Measurements from ENCODE around the gene DFFB. TPM values are rescaled to one million over a fixed set of nuclear protein-coding genes. Genes with fewer than 3 reads are reported as not detected.
"Not testable (repeated sequence)": the region's sequence is repeated elsewhere in the genome, so short reads cannot be mapped to it uniquely, and the experiment has no call there.

Gene DFFB
- total and polyA plus RNA-seq, 9 donors: 6.8 to 12.8 (median 8.4) TPM

DNA sequence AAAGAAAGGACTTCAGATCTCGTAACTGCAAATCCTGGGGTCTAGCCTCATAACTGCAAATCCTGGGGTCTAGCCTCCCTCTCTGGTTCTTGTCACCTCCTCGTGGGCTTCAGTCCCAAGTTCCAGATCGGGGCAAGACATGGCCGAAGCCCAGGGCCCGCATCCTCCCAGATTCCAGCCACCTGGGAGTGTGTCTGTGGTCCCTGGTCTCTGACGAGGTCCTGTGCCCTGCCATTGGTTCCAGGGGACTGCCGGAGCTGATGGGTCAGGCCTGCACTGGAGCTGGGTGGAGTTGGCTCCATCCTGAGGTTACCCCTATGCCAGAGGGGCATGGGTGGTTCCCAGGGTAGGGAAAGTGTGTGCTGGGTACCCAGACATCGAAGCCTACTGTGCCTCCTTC is 60.5 kb downstream of the DFFB start:
- no peaks in the 10 kb centered on the region for H3K9me3 ChIP-seq
- no peaks in the 10 kb centered on the region for H3K36me3 ChIP-seq
- WGBS, 3 donors: 84 to 87% (median 84%) methylated on average over 8 of the region's 8 CpGs
- intact Hi-C loops (cut with DNase I): no loop called here
- H3K4me3 ChIP-seq: no peak overlapping the region
- no peak overlapping the region for H3K27ac ChIP-seq
- TF ChIP-seq POLR2A (IDR thresholded peaks at IDR 0.05) (no peak), EP300 (IDR thresholded peaks at IDR 0.05) (no peak)
- TF ChIP-seq, protein P1, sequence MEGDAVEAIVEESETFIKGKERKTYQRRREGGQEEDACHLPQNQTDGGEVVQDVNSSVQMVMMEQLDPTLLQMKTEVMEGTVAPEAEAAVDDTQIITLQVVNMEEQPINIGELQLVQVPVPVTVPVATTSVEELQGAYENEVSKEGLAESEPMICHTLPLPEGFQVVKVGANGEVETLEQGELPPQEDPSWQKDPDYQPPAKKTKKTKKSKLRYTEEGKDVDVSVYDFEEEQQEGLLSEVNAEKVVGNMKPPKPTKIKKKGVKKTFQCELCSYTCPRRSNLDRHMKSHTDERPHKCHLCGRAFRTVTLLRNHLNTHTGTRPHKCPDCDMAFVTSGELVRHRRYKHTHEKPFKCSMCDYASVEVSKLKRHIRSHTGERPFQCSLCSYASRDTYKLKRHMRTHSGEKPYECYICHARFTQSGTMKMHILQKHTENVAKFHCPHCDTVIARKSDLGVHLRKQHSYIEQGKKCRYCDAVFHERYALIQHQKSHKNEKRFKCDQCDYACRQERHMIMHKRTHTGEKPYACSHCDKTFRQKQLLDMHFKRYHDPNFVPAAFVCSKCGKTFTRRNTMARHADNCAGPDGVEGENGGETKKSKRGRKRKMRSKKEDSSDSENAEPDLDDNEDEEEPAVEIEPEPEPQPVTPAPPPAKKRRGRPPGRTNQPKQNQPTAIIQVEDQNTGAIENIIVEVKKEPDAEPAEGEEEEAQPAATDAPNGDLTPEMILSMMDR (IDR thresholded peaks at IDR 0.05): no peak
- H3K27me3 ChIP-seq: no peaks in the 10 kb centered on the region
- DNase-seq: no peak
- no peaks in the 10 kb centered on the region for H3K4me1 ChIP-seq (ENCODE audit: insufficient read depth)

DNA sequence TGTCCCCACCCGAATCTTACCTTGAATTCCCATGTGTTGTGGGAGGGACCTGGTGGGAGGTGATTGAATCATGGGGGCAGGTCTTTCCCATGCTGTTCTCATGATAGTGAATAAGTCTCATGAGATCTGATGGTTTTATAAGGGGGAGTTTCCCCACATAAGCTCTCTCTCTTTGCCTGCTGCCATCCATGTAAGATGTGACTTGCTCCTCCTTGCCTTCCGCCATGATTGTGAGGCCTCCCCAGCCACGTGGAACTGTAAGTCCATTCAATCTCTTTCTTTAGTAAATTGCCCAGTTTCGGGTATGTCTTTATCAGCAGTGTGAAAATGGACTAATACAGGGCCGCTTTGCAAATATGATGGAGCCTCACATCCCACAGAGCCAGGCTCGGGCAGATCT is 61.1 kb downstream of the DFFB start:
- intact Hi-C loops (cut with DNase I); H3K36me3 ChIP-seq; H3K27me3 ChIP-seq; H3K9me3 ChIP-seq; H3K4me1 ChIP-seq (ENCODE audit: insufficient read depth); H3K4me3 ChIP-seq; DNase-seq; H3K27ac ChIP-seq: not testable (repeated sequence)
- 79 to 83% (median 81%) methylated on average over 6 of the region's 6 CpGs for WGBS, 3 donors

DNA sequence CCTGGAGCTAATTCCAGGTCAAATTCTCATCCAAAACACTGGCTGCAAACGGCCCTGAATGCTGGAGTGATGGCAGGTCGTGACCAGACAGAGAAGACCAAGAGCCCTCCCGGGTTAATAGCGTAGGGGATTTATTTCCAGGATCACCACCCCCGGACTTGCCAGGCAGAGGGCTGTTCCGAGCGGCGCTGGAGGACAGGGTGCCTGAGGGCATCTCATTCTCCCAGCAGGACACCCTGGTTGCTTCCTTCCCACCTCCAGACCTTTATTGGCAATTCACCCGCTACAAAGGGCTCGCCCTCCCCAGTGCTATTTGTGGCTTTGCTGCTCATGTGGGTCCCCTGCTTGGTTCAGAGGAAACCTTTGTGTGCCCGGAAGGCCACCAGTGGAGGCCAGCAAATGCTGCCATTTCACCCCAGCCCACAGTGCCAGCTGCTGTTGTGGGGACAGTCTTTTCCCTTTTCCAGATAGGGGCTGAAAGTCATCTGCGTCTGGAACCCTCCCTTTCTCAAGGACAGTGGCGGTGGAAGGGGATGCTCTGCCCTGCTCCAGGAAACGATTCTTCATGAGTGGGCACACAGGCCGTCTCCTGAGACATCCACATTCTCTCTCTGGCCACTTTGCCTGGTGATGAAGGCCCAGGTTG is 61.8 kb downstream of the DFFB start:
- intact Hi-C loops (cut with DNase I): no loop called here
- Histone ChIP-seq H3K27me3 (no peaks in the 10 kb centered on the region), H3K4me3 (no peak overlapping the region), H3K4me1 (ENCODE audit: insufficient read depth) (no peaks in the 10 kb centered on the region), H3K36me3 (no peaks in the 10 kb centered on the region), H3K27ac (no peak overlapping the region), H3K9me3 (no peaks in the 10 kb centered on the region)
- DNase-seq: no peak
- 67 to 80% (median 72%) methylated on average over 15 of the region's 15 CpGs for WGBS, 3 donors
- TF ChIP-seq POLR2A (IDR thresholded peaks at IDR 0.05): no peak
- TF ChIP-seq EP300 (IDR thresholded peaks at IDR 0.05): no peak
- TF ChIP-seq, protein P1 (IDR thresholded peaks at IDR 0.05): no peak

DNA sequence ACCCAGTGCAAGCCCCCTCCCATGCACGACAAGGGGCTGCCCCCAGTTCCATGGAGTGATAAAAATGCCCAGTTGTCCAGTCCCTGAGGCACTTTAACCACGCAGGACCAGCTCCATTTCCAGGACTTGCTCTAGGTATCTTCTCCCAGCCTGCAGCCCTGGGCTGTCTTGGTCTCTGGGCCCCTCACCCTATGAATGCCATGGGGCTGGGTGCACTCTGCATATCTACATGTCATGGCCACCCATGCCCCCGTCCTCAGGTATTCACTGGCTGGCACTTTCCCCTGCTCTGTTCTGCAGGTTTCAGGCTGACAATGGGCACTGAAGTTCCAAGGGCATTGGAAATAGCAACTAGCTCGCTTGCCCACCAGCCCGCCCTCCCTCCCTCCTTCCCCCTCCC is 62.4 kb downstream of the DFFB start:
- no peak for DNase-seq
- H3K9me3 ChIP-seq: no peaks in the 10 kb centered on the region
- 70 to 80% (median 73%) methylated on average over 5 of the region's 5 CpGs for WGBS, 3 donors
- no peaks in the 10 kb centered on the region for H3K4me1 ChIP-seq (ENCODE audit: insufficient read depth)
- no peak overlapping the region for H3K27ac ChIP-seq
- H3K36me3 ChIP-seq: no peaks in the 10 kb centered on the region
- TF ChIP-seq, protein P1 (IDR thresholded peaks at IDR 0.05): no peak
- no peak for TF ChIP-seq EP300 (IDR thresholded peaks at IDR 0.05)
- TF ChIP-seq POLR2A (IDR thresholded peaks at IDR 0.05): no peak
- no peaks in the 10 kb centered on the region for H3K27me3 ChIP-seq
- intact Hi-C loops (cut with DNase I): no loop called here
- H3K4me3 ChIP-seq: no peak overlapping the region

DNA sequence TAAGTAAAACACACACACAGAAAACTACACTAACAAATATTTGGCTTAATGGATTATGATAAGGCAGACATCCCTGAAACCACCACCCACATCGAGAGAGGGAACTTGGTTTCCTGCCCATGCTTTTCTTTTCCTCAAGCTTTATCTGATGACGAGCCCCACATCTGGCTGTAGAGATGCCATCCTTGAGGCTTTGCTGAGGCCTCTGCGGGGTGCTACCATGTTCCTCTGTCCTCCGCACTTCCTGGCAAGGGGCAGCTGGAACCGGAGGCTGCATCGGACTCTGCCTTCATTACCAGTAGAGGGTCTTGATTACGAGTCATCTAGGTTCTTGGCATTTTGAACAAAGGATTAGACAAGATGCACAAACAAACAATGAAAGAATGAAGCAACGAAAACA is 64.5 kb downstream of the DFFB start:
- Histone ChIP-seq H3K4me1 (ENCODE audit: insufficient read depth) (no peaks in the 10 kb centered on the region), H3K4me3 (no peak overlapping the region), H3K27ac (no peak overlapping the region), H3K36me3 (no peaks in the 10 kb centered on the region), H3K9me3 (no peaks in the 10 kb centered on the region), H3K27me3 (no peaks in the 10 kb centered on the region)
- intact Hi-C loops (cut with DNase I): no loop called here
- WGBS, 3 donors: 17 to 38% (median 21%) methylated on average over 8 of the region's 8 CpGs
- DNase-seq: no peak
- TF ChIP-seq POLR2A (IDR thresholded peaks at IDR 0.05) (no peak), EP300 (IDR thresholded peaks at IDR 0.05) (no peak)
- TF ChIP-seq, protein P1 (IDR thresholded peaks at IDR 0.05): no peak
